ENCODE data around the gene NANOS3. TPM values are rescaled to one million over a fixed set of nuclear protein-coding genes. Genes with fewer than 3 reads are reported as not detected.

The NANOS3 gene
- total and polyA plus RNA-seq, 10 of the 15 experiments (the other 5 are each of a cell fraction or from before 2014, with no cell fraction given) = 0.31 to 1.7 (median 0.81) TPM

- TF ChIP-seq MEF2A (IDR thresholded peaks at IDR 0.05; ENCODE audit: insufficient read depth, low read depth, low read length) (peak; percentile 63; the same call in 1 of the 2 replicates), ASH2L (IDR thresholded peaks at IDR 0.05; ENCODE audit: borderline replicate concordance, low read depth) (no peak), SKIL (IDR thresholded peaks at IDR 0.05; ENCODE audit: low read depth, poor library complexity, severe bottlenecking) (no peak), ZBED1 (IDR thresholded peaks at IDR 0.05; ENCODE audit: borderline replicate concordance) (no peak), GATAD2B (conservative IDR thresholded peaks at IDR 0.05; ENCODE audit: low read depth) (no peak; the same call in 1 of the 2 replicates), IKZF2 (IDR thresholded peaks at IDR 0.05) (peak; percentile 83 to 90)
Observed at GRCh38 chr19:13847407-13848339, 29.3 kb upstream of the NANOS3 start (continued).

DNA sequence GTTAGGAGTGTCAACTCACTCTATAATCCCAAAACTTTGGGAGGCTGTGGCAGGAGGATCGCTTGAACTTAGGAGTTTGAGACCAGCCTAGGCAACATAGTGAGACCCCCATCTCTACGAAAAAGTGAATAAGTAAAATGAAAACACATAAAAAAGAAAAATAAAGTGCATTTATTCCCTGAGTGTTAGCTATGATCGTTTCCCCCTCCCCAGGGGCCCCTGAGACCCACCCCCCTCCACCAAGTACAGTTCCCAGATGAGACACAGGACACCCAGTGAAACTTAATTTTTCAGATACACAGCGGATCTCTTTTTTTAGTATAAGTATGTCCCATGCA is 28.6 kb upstream of the NANOS3 start:
- DNase-seq (ENCODE audit: low read depth, low spot score) (no peak), ATAC-seq (no peak), FAIRE-seq (no peak)
- in situ Hi-C loops (cut with MboI) (loop anchor here (10.0 kb wide), 1 partner anchor 694 kb away; the partner anchor contains the start of genes IER2 and STX10), intact Hi-C loops (cut with micrococcal nuclease; ENCODE audit: unreplicated experiment) (loop anchor here (10.0 kb wide), 1 partner anchor 694 kb away; the partner anchor contains the start of genes IER2 and STX10)
- POLR2A ChIA-PET = interaction anchor here (0.6 to 4.0 kb wide), 7 partner anchors 9 to 684 kb away, joined by 5 to 79 read pairs (median 6); no protein-coding TSS in a partner anchor
- Histone ChIP-seq H3K9ac (ENCODE audit: control insufficient read depth, insufficient read depth, low read length) (no peak overlapping the region), H3K4me1 (ENCODE audit: control insufficient read depth, insufficient read depth, low read length) (peaks cover 36% of the 10 kb centered on the region), H3K27ac (ENCODE audit: control insufficient read depth, insufficient read depth) (no peak overlapping the region), H2AFZ (ENCODE audit: control insufficient read depth, low read depth, low read length) (no peak overlapping the region), H3K4me2 (ENCODE audit: control insufficient read depth, insufficient read depth) (no peak overlapping the region), H4K20me1 (ENCODE audit: control insufficient read depth, insufficient read depth) (no peaks in the 10 kb centered on the region), H3K27me3 (replicated peaks in 1 of 2; ENCODE audit: control insufficient read depth in 2 of 2, insufficient read depth in 2 of 2, low read length in 1 of 2) (no peaks in the 10 kb centered on the region), H3K4me3 (no peak overlapping the region), H3K36me3 (ENCODE audit: control insufficient read depth in 2 of 2, insufficient read depth in 2 of 2, low read length in 1 of 2) (no peaks in the 10 kb centered on the region), H3K79me2 (ENCODE audit: control insufficient read depth, insufficient read depth, low read length) (no peaks in the 10 kb centered on the region; the same call in 1 of the 2 replicates), H3K9me3 (replicated peaks; ENCODE audit: control insufficient read depth, insufficient read depth, low read length) (no peaks in the 10 kb centered on the region)
- no TSS peak for BruUV-seq (replicated peaks)
- WGBS (ENCODE audit: insufficient coverage, insufficient replicate concordance, low lambda C conversion rate, missing lambda C conversion rate) = 67% methylated on average over 4 of the region's 4 CpGs
- CTCF ChIA-PET = interaction anchor here (1.4 to 4.9 kb wide), 2 partner anchors 9 to 14 kb away, joined by 3 to 41 read pairs; no protein-coding TSS in a partner anchor
- RAD21 ChIA-PET (ENCODE audit: unreplicated experiment) = interaction anchor here (0.9 to 4.8 kb wide), 4 partner anchors 8 to 65 kb away, joined by 3 to 70 read pairs (median 7); no protein-coding TSS in a partner anchor
- SMC1A ChIA-PET (ENCODE audit: uncharacterized antibody, unreplicated experiment) = interaction anchor here (1.3 to 4.1 kb wide), 3 partner anchors 9 to 14 kb away, joined by 3 to 26 read pairs (median 9); no protein-coding TSS in a partner anchor
- TF ChIP-seq, protein P1, sequence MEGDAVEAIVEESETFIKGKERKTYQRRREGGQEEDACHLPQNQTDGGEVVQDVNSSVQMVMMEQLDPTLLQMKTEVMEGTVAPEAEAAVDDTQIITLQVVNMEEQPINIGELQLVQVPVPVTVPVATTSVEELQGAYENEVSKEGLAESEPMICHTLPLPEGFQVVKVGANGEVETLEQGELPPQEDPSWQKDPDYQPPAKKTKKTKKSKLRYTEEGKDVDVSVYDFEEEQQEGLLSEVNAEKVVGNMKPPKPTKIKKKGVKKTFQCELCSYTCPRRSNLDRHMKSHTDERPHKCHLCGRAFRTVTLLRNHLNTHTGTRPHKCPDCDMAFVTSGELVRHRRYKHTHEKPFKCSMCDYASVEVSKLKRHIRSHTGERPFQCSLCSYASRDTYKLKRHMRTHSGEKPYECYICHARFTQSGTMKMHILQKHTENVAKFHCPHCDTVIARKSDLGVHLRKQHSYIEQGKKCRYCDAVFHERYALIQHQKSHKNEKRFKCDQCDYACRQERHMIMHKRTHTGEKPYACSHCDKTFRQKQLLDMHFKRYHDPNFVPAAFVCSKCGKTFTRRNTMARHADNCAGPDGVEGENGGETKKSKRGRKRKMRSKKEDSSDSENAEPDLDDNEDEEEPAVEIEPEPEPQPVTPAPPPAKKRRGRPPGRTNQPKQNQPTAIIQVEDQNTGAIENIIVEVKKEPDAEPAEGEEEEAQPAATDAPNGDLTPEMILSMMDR (IDR thresholded peaks at IDR 0.05 in 2 of 3, conservative IDR thresholded peaks at IDR 0.05 in 1 of 3; ENCODE audit: control insufficient read depth in 2 of 3, extremely low read depth in 1 of 3, insufficient read depth in 1 of 3, low read depth in 3 of 3, low read length in 3 of 3) = no peak
- TF ChIP-seq POU2F2 (IDR thresholded peaks at IDR 0.05; ENCODE audit: borderline replicate concordance, low read depth, low read length) (no peak), IRF5 (IDR thresholded peaks at IDR 0.05; ENCODE audit: borderline replicate concordance) (no peak), E2F4 (IDR thresholded peaks at IDR 0.05; ENCODE audit: low read depth, low read length) (no peak)
